Measurements from ENCODE around the gene ADCY6. TPM values are rescaled to one million over a fixed set of nuclear protein-coding genes. Genes with fewer than 3 reads are reported as not detected.

Gene ADCY6
- 10 to 100 TPM; 10.9 to 21.4 (median 14.4) TPM for total RNA-seq
- long read RNA-seq, partial matches to known transcripts: 0 of 1 reads
- long read RNA-seq, other reads (novel, unspliced or antisense): 1 of 1 reads

GRCh38 chr12:48788854-48789775, at the start of gene ADCY6:
TSS of gene ADCY6 (minus strand) at chr12:48789089. CDS start at chr12:48783434, 5,655 bp downstream.
- H3K27ac ChIP-seq: peak within 1 kb of the TSS; percentile 80 to 89 (median 83)

GRCh38 chr12:48838048-48838447, 49.2 kb upstream of the ADCY6 start:
- peaks cover 19 to 77% (median 48%) of the 10 kb centered on the region in 4 donors for H3K36me3 ChIP-seq
- H3K9me3 ChIP-seq: no peaks in the 10 kb centered on the region
- intact Hi-C loops (cut with DNase I): no loop called here
- no peak overlapping the region for H3K27ac ChIP-seq
- DNase-seq: no peak
- TF ChIP-seq CTCF (IDR thresholded peaks at IDR 0.05) (no peak), POLR2A (IDR thresholded peaks at IDR 0.05) (no peak)
- ATAC-seq: no peak
- H3K4me1 ChIP-seq: no peaks in the 10 kb centered on the region
- H3K27me3 ChIP-seq: no peaks in the 10 kb centered on the region
- H3K4me3 ChIP-seq: no peak overlapping the region
- 93% methylated on average over 3 of the region's 4 CpGs for WGBS (ENCODE audit: insufficient coverage, low coverage, low lambda C conversion rate, missing lambda C conversion rate)

More at GRCh38 chr12:48788854-48789775, at the start of gene ADCY6:
- Histone ChIP-seq H3K36me3 (no peaks in the 10 kb centered on the region), H3K4me1 (peaks cover 0 to 12% (median 4%) of the 10 kb centered on the region in 4 donors), H3K9me3 (no peaks in the 10 kb centered on the region), H3K4me3 (peak within 1 kb of the TSS; percentile 85 to 93 (median 91)), H3K27me3 (no peaks in the 10 kb centered on the region)
- DNase-seq (peak; percentile 87 to 92 (median 92)), ATAC-seq (peak; percentile 93 to 95 (median 94))
- intact Hi-C loops (cut with DNase I): no loop called here
- 0% methylated on average over 36 of the region's 86 CpGs for WGBS (ENCODE audit: insufficient coverage, low coverage, low lambda C conversion rate, missing lambda C conversion rate)
- TF ChIP-seq POLR2A (IDR thresholded peaks at IDR 0.05) (no peak), CTCF (IDR thresholded peaks at IDR 0.05) (no peak)

- 89% methylated on average over 11 of the region's 12 CpGs for WGBS (ENCODE audit: insufficient coverage, low coverage, low lambda C conversion rate, missing lambda C conversion rate)
- no peak for TF ChIP-seq POLR2A (IDR thresholded peaks at IDR 0.05)
- TF ChIP-seq CTCF (IDR thresholded peaks at IDR 0.05): no peak
- no peaks in the 10 kb centered on the region for H3K4me1 ChIP-seq
- H3K36me3 ChIP-seq: peaks cover 18 to 88% (median 48%) of the 10 kb centered on the region in 4 donors
- no peaks in the 10 kb centered on the region for H3K27me3 ChIP-seq
- intact Hi-C loops (cut with DNase I): no loop called here
- H3K4me3 ChIP-seq: no peak overlapping the region
- ATAC-seq: no peak
- H3K9me3 ChIP-seq: no peaks in the 10 kb centered on the region
- no peak for DNase-seq
- no peak overlapping the region for H3K27ac ChIP-seq
Measured at GRCh38 chr12:48832321-48833060, 43.6 kb upstream of the ADCY6 start.

GRCh38 chr12:48831257-48831656, 42.4 kb upstream of the ADCY6 start:
- H3K4me3 ChIP-seq: no peak overlapping the region
- no peak overlapping the region for H3K27ac ChIP-seq
- H3K36me3 ChIP-seq: peaks cover 15 to 76% (median 41%) of the 10 kb centered on the region in 4 donors
- intact Hi-C loops (cut with DNase I): no loop called here
- WGBS (ENCODE audit: insufficient coverage, low coverage, low lambda C conversion rate, missing lambda C conversion rate): 94% methylated on average over 6 of the region's 6 CpGs
- DNase-seq: no peak
- no peak for TF ChIP-seq POLR2A (IDR thresholded peaks at IDR 0.05)
- no peak for TF ChIP-seq CTCF (IDR thresholded peaks at IDR 0.05)
- H3K9me3 ChIP-seq: no peaks in the 10 kb centered on the region
- no peaks in the 10 kb centered on the region for H3K4me1 ChIP-seq
- ATAC-seq: no peak
- no peaks in the 10 kb centered on the region for H3K27me3 ChIP-seq
